ENCODE measurements around the gene IRF2BP1. TPM values are rescaled to one million over a fixed set of nuclear protein-coding genes. Genes with fewer than 3 reads are reported as not detected.
A peak's percentile ranks its signal among the peaks of the same experiment; 100 is the strongest.

Gene IRF2BP1
- total and polyA plus RNA-seq, 2 of the 13 experiments (the other 11 are each of a cell fraction or from before 2014, with no cell fraction given), result 4.3 to 14.3 TPM

DNA sequence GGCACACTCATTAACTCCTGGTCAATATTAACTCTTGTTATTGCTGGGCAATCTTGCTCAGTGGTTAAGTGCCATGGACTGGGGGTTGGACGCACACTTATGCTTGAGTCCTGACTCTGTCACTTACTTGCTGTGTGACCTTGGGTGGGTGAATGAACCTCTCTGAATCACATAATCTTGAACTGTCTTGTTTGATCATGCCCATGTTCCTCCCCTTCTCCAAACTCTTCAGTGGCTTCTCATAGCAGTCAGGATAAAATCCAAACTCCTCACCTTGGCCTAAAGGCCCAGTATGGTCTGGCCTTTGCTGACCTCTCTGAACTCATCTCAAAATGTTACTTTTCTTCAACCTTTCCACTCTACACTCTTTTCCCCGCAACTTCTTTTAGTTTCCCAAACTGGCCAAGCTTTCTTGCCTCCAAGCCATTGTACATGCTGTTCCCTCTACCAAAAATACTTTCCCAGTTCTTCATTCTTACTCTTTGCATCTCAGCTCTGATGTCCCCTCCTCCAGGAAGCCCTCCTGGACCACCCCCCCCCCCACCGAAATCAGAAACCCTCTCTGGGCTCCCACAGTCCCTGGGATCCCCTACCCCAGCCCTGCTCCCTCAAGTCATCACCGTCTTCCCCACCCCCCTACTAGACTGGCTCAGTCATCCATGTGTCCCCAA, 14.1 kb upstream of the IRF2BP1 start (continued):
- TF ChIP-seq, protein P1, sequence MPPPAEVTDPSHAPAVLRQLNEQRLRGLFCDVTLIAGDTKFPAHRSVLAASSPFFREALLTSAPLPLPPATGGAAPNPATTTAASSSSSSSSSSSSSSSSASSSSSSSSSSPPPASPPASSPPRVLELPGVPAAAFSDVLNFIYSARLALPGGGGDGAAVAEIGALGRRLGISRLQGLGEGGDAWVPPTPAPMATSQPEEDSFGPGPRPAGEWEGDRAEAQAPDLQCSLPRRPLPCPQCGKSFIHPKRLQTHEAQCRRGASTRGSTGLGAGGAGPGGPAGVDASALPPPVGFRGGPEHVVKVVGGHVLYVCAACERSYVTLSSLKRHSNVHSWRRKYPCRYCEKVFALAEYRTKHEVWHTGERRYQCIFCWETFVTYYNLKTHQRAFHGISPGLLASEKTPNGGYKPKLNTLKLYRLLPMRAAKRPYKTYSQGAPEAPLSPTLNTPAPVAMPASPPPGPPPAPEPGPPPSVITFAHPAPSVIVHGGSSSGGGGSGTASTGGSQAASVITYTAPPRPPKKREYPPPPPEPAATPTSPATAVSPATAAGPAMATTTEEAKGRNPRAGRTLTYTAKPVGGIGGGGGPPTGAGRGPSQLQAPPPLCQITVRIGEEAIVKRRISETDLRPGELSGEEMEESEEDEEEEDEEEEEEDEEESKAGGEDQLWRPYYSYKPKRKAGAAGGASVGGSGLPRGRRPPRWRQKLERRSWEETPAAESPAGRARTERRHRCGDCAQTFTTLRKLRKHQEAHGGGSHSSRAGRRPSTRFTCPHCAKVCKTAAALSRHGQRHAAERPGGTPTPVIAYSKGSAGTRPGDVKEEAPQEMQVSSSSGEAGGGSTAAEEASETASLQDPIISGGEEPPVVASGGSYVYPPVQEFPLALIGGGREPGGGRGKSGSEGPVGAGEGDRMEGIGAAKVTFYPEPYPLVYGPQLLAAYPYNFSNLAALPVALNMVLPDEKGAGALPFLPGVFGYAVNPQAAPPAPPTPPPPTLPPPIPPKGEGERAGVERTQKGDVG (CRISPR knock-in tag; IDR thresholded peaks at IDR 0.05; ENCODE audit: borderline replicate concordance), result no peak
- TF ChIP-seq ZMYM3 (CRISPR knock-in tag; IDR thresholded peaks at IDR 0.05) (peak; percentile 70), RCOR2 (CRISPR knock-in tag; IDR thresholded peaks at IDR 0.05) (peak; percentile 66; the same call in 1 of the 2 replicates), REPIN1 (CRISPR knock-in tag; IDR thresholded peaks at IDR 0.05; ENCODE audit: borderline replicate concordance, low read depth) (no peak), RARA (CRISPR knock-in tag; IDR thresholded peaks at IDR 0.05) (no peak), ZFP36 (IDR thresholded peaks at IDR 0.05; ENCODE audit: borderline replicate concordance, low read depth, low read length, partially characterized antibody) (peak; percentile 55), THAP11 (CRISPR knock-in tag; IDR thresholded peaks at IDR 0.05) (0 out of 2 replicates have a peak, but pooled peaks have one; percentile 12), ZNF3 (CRISPR knock-in tag; IDR thresholded peaks at IDR 0.05) (no peak)

DNA sequence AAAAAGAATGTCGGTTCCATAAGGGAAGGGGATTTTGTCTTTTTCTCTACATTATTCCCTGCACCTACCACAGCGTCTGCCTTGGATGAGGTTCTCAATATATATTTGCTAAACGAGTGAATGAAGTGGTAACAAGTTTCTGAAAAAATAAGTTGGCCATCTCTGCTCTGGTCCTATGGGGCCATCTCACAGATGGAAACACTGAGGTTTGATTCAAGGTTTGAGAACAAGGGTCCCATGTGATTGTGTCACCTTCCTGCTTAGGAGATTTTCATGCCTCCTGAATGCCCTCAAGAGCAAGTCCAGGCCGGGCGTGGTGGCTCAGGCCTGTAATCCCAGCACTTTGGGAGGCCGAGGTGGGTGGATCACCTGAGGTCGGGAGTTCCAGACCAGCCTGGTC, 13.3 kb upstream of the IRF2BP1 start:
- Histone ChIP-seq H3K9ac (ENCODE audit: insufficient read depth, low read depth, low read length) (no peak overlapping the region), H3K4me2 (ENCODE audit: low read depth, low read length) (no peak overlapping the region), H3K27ac (ENCODE audit: extremely low read length, insufficient read depth, low read length) (no peak overlapping the region), H3K4me1 (ENCODE audit: insufficient read depth, low read length) (peaks cover 60% of the 10 kb centered on the region), H3K4me3 (replicated peaks in 1 of 3; ENCODE audit: insufficient read depth in 1 of 3, low read depth in 2 of 3, low read length in 3 of 3) (no peak overlapping the region), H3K79me2 (ENCODE audit: insufficient read depth, low read length) (peaks cover 20% of the 10 kb centered on the region), H3K27me3 (ENCODE audit: control insufficient read depth in 1 of 2, insufficient read depth in 2 of 2, low read length in 2 of 2) (no peaks in the 10 kb centered on the region), H3K36me3 (replicated peaks in 1 of 2; ENCODE audit: control insufficient read depth in 1 of 2, insufficient read depth in 2 of 2, low read length in 2 of 2) (peaks cover 1 to 13% of the 10 kb centered on the region in 2 experiments; a peak in 3 of 5 replicates), H2AFZ (ENCODE audit: low read length) (no peak overlapping the region), H3K9me3 (ENCODE audit: low read length) (no peaks in the 10 kb centered on the region), H4K20me1 (ENCODE audit: insufficient read depth, low read length) (no peaks in the 10 kb centered on the region)
- intact Hi-C loops (cut with micrococcal nuclease; ENCODE audit: unreplicated experiment) (no loop called here), in situ Hi-C loops (cut with HindIII; ENCODE audit: extremely low pct_ligation_motif_present, low pct_unique_long_range_greater_than_20kb) (no loop called here)
- ChIA-PET CTCF (ENCODE audit: low intra/inter-chr PET ratio, low total read pairs) (no interaction called here), POLR2A (no interaction called here)
- no peak for ATAC-seq
- TF ChIP-seq SRSF9 (IDR thresholded peaks at IDR 0.05; ENCODE audit: borderline replicate concordance, insufficient read depth, low read depth, low read length, poor library complexity, severe bottlenecking) (no peak), BRD4 (CRISPR knock-in tag; IDR thresholded peaks at IDR 0.05) (no peak), ZNF629 (CRISPR knock-in tag; conservative IDR thresholded peaks at IDR 0.05) (peak; percentile 89), ZBTB3 (CRISPR knock-in tag; IDR thresholded peaks at IDR 0.05; ENCODE audit: borderline replicate concordance, low read depth) (no peak)
- BruUV-seq (replicated peaks), result no TSS peak
- no peak for DNase-seq (ENCODE audit: low spot score)
- over 99% methylated on average over 7 of the region's 7 CpGs for WGBS (ENCODE audit: low lambda C conversion rate)
- no peak for FAIRE-seq

All from HepG2 (cell line).